ENCODE data around the gene ZNF511.

DNA sequence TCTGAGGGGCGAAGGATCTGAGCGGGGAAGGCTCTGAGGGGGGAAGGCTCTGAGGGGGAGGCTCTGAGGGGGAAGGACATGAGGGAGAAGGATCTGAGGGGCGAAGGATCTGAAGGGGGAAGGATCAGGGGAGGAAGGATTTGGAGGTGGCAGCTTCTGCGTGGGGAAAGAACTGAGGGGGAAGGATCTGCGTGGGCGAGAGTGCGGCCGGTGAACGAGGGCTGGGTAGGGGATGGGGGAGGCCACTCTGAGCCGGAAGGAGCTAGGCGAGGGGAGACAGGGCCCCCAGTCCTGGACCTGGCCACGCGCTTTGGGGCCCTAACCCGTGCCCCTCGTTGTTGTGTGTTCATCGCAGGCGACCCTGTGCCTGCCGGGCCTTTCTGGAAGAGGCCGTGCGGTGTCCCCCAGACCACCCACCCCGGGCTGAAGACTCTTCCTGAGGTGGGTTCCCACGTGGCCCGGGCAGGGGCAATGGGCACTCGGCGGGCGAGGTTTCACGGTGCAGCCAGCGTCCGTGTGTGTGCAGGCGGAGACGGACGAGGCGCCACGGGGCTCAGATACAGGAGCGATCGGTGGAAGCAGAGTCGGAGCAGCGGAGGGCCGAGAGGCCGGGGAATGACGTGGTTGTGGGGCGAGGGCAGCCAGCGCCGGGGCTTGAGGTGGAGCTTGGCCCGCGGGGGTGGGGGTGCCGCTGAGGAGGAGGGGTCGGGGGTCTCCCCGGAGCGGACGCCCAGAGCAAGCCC, 26.0 kb downstream of the ZNF511 start:
- TF ChIP-seq, protein P1, sequence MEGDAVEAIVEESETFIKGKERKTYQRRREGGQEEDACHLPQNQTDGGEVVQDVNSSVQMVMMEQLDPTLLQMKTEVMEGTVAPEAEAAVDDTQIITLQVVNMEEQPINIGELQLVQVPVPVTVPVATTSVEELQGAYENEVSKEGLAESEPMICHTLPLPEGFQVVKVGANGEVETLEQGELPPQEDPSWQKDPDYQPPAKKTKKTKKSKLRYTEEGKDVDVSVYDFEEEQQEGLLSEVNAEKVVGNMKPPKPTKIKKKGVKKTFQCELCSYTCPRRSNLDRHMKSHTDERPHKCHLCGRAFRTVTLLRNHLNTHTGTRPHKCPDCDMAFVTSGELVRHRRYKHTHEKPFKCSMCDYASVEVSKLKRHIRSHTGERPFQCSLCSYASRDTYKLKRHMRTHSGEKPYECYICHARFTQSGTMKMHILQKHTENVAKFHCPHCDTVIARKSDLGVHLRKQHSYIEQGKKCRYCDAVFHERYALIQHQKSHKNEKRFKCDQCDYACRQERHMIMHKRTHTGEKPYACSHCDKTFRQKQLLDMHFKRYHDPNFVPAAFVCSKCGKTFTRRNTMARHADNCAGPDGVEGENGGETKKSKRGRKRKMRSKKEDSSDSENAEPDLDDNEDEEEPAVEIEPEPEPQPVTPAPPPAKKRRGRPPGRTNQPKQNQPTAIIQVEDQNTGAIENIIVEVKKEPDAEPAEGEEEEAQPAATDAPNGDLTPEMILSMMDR (IDR thresholded peaks at IDR 0.05), result no peak
- no peak for TF ChIP-seq POLR2AphosphoS5 (IDR thresholded peaks at IDR 0.05)

Data from suprapubic skin (tissue), 3 donors.